Activated gamma-delta T cell treated with Interleukin-2 at 50 U/mL for 16 hours (primary cell): ENCODE data around the gene SESN3.
A peak's percentile ranks its signal among the peaks of the same experiment; 100 is the strongest.
"Not testable (repeated sequence)": the region's sequence is repeated elsewhere in the genome, so short reads cannot be mapped to it uniquely, and the experiment has no call there.

ENCODE experiments used
- DNase-seq: peaks from one replicate; pipeline ENCODE4 v3.0.0-alpha.2; 2020

The SESN3 gene

DNA sequence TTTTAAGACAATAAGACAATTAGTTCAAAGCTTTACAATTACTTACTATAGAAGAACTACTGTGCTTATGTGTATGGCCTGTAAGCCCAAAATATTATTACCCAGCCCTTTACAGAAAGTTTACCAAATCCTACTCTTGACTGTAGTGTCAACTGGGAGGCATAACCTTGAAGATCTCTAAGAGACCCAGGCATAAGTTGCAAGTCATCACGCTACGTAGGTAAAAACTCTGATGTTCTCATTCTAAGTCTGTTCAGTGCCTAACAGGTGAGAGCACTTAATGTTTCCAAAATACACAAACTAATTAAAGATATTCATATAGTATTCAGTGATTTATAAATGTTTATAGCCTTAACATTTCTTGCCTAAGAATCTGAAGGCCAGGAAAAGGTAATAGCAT, 12.9 kb downstream of the SESN3 start:
- no peak for DNase-seq

DNA sequence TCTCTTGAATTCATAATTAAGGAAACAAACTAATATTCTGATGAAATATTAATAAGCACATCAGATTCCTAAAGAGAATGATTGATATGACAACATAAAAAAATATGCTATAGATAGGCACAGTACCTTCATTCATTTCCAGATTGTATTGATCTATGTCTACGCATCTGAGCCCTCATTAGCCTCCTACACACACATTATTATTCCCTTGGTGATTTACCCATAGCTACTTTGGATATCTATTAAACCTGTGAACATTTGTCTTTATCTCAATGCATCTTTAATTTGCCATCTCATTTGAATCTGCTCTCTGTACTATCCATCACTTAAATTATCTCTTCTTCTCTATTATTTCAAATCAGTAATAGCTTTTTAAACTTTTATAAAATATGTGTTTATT, 18.4 kb downstream of the SESN3 start:
- no peak for DNase-seq

DNA sequence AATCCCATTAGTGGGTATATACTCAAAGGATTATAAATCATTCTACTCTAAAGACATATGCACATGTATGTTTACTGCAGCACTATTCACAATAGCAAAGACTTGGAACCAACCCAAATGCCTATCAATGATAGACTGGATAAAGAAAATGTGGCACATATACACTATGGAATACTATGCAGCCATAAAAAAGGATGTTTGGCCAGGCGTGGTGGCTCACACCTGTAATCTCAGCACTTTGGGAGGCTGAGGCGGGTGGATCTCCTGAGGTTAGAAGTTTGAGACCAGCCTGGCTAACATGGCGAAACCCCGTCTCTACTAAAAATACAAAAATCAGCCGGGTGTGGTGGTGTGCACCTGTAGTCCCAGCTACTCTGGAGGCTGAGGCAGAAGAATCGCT, 21.5 kb downstream of the SESN3 start:
- not testable (repeated sequence) for DNase-seq

DNA sequence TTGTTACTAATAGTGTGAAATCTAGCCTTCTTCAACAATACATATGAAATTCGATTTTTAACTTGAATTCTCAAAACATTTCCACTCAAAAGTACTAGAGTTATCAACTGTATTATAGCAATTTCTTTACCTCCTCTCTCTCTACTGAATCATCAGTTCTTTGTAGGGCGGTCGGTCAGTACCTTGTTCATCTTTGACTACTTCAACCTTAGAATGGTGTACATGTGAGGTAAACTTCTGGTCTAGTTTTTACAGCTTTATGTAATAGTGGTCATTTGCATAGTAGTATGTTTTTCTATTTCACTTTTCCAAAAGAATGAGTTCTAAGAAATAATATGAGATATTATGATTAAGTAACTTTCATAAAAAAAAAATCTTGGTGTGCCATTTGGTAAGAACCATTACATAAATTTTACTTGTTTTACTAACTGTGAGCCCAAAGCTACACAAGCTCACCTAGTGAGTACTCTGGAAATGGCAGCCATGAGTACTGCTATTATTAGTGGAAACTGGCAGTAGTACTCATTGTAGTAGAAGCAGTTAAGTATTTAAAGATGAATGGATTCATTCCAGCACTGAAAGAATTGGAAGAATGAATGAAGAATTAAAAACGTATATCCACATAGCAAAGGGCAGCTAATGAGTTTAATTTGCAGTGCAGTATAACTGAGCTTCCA, 30.1 kb downstream of the SESN3 start:
- DNase-seq: no peak

DNA sequence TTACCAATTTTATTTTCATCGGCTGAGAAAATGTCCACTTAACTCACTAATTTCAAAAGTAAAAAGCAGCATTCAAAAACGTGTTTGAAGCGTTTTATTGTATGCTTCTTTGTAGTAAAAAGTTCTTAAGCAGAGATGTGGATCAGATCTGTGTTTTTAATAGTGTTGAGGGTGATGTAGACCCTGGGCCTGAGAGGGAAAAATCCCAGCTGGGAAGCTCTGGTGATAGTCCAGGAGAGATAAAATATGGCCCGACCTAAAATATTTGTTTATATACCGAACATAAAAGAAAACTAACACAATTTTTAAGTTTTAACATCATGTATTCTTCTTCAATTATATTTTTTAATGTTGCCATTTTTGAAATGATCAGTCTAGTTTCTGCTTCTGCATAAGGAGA, 35.2 kb downstream of the SESN3 start:
- no peak for DNase-seq

DNA sequence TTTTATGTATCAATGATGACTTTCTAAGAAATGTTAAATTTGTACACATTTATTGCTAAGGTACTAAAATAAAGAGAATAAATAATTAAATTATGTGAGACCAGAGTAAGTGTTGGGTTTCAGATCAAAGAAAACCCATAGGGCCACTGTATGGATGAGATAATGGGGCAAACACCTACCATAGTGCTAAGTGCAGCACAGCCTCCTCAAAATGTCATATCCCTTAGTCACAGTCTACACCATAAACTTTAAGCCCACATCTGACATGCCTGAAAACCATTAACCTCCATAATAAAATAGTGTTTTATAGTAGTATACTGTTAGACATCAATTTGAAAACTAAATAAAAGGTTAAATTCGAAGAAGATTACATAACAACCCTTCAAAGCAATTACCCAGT, 37.5 kb downstream of the SESN3 start:
- DNase-seq: no peak

DNA sequence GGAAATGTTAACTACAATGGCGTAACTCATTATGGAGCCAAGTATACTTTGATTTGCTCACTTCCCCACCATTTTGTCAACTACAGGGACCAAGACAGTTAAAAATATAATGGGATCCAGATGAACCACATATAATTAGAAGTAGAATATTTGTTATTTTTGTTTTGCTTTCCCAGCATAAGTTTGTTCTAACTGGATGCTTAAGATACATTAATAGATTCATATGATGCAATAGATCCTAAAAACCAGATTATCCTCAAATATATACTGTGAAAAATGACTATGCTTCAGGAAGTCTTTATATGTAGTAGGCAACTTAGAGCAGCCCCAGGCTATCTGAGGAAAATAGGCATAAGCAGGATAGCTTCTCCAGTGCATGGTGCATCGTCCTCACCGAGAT, 38.3 kb downstream of the SESN3 start:
- DNase-seq: no peak

DNA sequence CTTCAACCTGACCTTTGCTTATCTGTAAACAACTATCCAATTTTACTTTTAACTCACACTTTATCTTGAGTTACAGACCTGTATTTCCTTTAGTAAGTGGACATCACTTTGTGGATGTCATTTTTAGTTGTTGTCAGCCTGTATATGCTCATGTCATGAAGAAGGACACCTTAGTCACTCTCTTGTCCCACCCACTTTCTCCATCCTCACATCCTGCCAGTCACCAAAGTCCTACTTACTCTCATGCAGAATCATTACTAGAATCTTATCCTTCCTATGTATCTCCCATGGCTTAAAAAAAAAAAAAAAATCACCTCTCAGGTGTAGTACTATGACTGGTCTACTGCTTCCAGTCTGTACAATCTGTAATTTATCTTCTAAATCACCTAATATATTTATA, 43.3 kb downstream of the SESN3 start:
- DNase-seq: no peak

DNA sequence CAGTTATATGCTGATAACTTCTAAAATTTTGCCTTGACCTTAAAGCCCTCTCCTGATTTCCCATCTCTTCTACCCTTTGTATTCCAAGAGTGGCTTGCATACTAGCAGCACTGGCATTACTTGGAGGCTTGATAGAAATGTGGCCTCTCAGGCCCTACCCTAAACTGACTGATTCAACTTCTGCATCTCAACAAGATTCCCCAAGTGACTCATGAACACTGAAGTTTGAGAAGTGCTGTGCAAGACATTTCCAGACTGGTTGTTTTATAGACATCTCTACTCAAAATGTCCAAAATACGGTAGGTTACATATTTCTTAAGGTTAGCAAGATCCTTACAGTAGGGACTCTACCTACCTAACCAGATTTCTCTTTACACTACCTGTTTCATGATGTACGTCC, 48.6 kb downstream of the SESN3 start:
- DNase-seq: no peak

DNA sequence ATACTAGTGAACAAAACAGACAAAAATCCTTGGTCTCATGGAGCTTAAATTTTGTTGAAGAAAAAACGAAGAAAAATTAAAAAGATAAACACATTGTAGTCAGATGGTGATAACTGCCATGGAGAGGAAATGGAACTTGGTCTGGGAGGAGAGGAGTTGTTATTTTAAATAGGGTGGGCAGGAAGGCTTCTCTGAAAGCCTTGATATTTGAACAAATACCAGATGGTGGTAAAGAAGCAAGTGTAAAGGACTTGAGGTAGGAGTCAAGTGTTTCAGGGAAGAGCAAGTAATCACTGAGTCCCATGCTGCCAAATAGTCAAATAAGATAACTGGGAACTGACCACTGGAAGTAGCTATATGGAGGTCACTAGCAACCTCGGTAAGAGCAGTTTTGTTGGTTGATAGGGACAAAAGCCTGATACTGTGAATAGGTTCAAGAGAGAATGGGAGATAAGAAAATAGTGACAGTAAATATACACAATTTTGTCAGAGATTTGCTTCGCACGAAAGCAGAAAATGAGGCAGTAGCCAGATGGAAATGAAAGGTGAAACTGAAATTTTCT, 55.1 kb downstream of the SESN3 start:
- DNase-seq: no peak

DNA sequence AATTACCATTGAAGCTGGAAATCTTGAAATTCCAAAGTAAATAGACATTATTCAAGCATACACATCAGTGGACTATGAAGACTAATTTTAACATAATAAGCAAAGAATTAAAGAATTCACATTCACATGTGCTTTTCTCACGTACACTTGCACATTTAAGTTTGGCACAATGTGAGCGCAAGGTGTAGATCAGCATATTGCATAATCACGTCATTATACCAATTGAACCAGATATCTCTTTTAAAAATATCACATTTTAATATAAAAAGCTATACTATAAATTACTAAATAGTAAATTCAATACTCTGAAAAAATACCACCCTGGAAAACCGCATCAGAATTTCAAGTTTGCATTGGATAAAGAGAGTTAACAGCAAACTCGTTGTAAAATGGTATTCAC, 60.7 kb downstream of the SESN3 start:
- no peak for DNase-seq

DNA sequence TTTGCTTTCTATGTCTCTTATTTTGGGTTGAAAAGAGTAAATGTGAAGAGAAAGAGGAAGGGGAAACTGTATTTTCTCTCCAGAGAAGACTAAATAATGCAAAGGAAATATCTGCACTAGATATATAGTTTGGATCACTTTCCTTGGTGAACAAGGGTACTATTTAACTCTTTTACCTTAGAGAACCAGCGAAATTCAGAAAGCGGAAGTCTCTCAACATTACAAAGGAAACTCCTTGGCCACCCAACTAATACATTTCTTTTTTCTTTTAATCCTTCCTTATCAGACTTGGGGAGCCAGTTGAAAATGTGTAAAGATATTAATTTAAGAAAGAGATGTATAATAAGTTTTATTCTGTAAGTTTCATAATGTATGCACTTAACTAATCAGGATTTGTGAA, 64.2 kb downstream of the SESN3 start:
- no peak for DNase-seq

DNA sequence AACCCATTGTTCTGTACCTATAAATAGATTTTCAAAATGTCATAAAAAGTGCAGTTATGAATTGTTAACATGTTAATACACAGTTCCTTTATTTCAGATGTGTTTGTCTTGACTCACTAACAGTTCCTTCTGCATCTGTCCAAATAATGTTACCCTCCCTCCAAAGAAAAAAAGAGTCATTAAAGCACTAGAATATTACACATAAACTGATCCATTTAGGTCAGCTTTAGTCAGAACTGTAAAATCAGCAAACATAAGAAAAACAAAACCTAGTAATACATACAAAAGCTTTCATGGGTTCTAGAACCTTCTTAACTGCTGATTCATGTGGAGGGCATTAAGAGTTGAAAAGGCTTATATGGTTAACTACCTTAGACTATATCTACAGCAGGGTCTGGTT, 65.4 kb downstream of the SESN3 start:
- no peak for DNase-seq

DNA sequence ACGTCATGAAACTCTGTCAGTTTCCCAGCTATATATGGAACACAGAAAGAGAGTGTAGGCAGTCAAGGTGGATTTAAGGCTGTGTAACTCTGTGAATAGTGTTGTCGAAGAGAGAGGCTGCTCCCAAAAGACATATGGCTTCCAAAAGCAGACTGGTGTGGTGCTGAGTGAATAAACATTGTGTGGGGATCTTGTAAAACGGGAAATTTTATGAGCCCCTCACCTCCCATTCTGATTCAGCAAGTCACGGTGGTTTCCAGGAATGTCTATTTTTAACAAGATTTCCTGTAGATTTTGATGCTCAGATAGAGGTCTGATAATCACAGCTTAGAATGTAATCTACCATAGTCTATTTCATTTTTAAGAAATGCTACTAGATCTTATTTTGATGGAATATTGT, 67.9 kb downstream of the SESN3 start:
- DNase-seq: no peak

DNA sequence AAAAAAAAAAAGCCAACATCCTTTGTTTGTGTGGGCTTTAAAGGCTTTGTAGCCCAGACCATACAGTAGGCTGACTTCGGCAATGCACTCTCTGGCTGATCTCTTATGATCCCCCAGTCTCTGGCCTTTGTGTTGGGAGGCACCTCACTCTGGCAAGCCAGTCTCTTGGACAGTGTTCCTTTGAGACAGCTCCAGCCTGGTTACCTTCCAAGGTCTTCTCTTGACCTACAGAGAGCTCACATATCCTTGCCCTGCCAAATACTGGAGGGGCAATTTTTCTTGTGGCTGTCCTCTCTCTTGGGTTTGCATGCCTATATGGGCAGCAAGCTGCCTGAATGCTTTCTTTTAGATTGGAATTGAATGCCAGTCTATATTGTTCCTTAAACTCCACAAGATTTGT, 69.8 kb downstream of the SESN3 start:
- no peak for DNase-seq

DNA sequence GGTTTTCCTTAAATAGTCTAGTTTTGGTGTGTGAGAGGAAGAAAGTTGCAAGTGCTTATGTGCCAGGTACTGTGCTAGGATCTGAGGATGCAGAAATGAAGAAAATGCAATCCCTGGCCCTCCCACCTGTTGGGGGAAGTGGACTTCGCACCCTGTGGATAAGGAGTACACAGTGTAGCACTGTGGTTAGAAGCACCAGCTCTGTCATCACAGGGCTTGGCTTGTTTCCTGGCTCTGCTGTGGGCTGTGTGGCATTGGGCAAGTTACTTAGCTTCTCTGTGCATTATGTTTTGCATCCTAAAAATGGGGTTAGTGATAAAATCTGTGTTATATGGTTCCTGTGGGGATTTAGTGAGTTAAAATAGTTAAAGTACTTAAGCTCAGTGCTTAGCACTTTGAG, 73.2 kb downstream of the SESN3 start:
- no peak for DNase-seq

DNA sequence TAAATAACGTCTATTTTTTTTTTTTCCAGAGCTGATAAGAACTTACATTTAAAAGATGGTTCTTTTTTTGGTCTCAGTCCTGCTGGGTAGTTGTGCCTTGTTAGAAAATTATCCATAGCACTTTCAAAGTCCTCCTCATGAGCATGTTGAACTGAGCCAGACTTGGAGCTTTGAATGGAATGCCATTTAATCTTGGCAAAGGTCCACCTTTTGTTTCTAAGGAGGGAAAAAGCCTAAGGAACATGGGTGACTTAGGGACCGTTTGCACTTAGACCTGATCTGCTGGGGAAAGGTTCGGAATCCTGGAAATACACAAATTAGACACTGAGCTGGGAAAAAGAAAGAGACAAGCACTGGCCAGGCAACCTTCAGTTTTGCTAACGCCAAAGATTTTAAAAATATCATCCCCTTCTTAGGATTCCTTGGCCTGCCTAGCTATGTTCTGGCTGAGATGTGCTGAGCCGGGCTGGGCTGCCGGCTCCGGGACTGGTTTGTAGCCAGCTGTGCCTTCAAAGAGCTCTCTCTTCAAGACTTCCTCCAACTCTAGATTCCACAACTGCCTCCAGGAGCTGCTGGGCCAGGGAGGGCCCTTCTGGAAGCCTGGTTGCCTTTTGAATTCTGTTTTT, 74.0 kb downstream of the SESN3 start:
- no peak for DNase-seq

DNA sequence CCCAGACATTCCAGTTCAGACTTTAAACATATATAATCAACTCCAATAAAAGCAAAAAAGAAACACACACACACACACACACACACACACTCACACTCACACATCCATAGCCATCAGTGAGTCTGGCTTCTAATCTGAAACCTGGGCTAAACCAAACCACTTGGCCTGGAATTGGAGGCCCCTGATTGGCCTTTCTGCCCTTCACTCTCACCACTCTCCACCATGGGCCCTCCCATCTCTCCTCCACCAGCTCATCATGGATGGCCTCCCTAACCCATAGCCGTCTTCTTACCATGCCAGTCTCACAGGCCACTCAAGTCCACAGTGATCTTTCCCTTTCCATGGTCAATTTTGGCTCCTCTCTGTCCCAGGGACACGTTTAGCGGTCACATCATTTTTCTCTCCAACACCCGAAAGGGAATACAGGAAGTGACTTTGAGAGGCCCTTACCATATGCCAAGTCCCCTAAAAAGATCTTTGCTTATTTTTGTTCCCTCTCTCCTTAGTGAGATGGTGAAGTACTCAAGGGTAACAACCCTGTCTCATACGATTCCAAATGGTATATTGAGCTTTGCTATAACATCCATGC, 74.8 kb downstream of the SESN3 start:
- no peak for DNase-seq

DNA sequence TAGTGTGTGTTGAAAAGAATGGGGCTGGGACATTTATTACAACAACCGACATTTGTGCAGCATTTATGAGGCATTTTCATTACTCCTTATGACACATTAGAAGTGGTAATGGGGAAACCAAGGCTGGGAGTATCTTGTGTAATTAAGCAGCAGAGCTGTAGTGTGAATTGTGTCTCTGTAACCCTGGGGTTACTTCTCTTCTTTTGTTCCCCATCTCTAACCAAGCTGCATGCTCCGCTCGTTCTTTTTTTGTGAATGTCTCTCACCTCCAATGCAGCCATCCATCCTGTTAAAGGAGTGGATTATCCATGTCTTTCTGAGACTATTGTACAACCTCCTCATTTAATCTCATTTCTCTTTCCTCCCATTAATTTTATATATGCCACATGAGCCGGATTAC, 75.6 kb downstream of the SESN3 start:
- DNase-seq: no peak

DNA sequence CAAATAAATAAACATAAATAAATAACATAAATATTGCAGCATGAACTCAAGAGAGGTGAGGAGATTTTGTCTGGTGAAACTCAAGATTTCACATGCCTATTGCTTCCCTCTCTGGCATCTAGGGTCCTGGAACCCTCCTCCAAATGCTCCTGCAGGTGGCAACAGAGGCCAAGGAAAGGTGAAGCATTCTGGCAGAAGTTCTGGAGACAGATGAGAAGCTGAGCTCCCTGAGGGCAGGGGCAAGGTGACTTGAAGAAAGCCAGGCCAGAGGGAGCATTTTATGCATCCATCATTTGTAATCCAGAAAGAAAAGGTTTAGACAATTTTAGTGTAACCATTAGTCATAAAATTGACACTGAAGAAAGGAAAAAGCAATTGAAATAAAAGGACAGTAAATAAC, 76.5 kb downstream of the SESN3 start:
- peak; percentile 57 for DNase-seq

DNA sequence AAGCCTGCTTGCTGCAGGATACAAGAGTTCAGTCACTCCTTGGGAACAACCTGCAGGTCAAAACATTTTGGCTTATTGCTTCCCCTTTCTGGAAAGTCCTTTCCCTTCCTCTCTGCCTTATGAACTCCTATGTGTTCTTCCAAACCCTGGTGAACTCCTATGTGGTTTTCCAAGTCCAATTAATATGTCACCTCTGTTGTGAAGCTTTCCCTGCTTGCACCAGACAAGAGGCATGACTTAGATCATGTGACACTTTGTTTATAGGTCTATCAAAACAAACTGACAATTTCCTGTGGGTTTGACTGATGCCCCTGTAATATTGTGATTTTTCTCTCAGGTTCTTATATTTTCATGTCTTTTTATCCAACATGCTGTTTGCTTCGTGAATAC, 77.2 kb downstream of the SESN3 start:
- DNase-seq: no peak

DNA sequence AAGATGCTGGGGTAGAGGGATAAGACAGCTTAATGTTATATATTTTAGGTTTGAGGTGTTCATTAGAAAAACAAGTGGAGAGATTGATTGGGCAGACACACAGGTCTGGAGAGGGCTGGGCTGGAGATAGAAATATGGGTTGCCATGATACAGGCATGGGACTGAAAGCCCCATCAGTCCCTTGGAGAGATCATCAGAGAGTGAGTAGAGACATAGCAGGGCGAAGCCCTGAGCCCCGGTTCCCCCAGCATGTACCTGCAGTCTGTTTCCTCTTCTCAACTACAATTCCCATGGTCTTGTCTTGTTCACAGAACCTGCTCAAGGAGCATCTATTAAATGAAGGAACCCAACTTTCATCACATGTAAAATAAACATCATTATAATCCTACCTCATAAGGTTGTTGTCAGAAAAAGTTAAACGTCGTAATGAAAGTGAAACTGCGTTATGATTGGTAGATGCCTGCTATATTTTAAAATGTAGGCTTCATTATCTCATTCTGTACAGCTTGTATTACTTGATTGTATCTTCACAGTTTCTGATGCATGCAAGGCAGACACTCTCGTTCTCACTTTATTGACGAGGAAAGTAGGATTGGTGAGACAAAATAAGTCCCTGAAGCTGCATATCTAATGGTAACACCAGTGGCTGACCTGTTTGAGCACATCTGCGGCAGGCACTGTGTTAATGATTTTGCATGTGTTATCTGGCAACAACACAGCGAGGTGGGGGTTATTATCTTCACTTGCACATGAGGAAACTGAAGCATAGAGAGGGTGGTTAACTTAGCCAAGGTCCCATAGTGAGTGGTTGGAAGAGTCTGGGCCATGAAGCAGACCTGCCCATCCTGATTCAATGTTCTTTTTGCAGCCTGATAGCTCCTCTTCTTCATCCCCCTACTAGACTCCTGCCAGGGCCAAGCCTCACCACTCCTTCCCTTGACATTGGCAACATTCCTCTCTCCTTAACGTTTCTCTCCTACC, 77.8 kb downstream of the SESN3 start:
- peak; percentile 17 for DNase-seq

DNA sequence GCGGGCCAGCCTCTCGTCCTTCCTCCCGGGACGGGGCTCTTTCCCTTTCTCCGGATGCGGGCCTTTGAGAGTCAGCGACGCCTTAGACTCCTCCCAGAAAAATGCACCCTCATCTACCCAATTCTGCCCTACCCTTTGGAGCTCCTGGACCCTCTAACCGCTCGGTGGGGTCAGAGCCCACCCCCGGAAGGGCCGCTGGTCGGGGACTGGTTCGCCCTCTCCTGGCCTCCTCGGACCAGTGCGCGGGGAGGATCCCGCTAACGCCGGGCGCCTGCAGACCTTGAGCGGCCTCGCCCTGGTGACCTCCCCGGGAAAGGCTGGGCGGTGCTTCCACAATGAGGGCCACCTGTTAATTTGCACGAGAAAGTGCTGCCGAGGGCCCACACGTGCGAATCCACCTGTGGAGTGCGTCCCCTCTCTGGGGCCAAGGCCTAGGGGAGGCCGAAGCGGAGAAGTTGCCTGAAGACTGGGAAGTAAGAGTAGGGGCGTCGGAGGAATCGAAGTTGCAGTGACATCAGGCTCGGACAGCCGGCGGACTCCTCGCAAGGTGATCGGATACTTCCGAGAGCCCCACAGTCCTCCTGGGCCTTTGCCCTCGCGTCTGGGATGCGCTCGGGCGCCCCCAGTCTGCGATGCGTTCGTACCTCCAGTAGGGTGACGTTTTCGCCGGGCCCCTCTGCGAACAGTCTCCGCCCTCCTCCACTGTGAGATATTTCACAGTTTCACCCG, 79.9 kb downstream of the SESN3 start:
- DNase-seq: peak; percentile 89
